PC-3 (cell line): Measurements from ENCODE around the gene ZFP36L1. TPM values are rescaled to one million over a fixed set of nuclear protein-coding genes. Genes with fewer than 3 reads are reported as not detected.

Experiments
- ATAC-seq: fragments of 200-7000 bp; cut with Tn5 transposase; 2 replicates; pipeline ENCODE4 v1.9.1; 2020; ENCODE audit warnings: mild to moderate bottlenecking, moderate library complexity
- BruUV-seq: library from RNA; stranded (reverse); fragments of 400-500 nt; replicated peaks from 2 replicates; lab custom pipeline; 2021; lab: Mats Ljungman, UMichigan
- CTCF ChIA-PET: fragments of 300-600 bp; sonication (Branson Sonifier 250); formaldehyde crosslinking; loops from one replicate; lab custom pipeline; 2022; ENCODE audit warnings: antibody characterized with exemption; lab: Charles Lee
- POLR2A ChIA-PET: fragments of 300-600 bp; sonication (Branson Sonifier 250); formaldehyde crosslinking; loops from one replicate; lab custom pipeline; 2022; ENCODE audit warnings: antibody characterized with exemption; ENCODE audit not compliant: unreplicated experiment; lab: Charles Lee
- DNase-seq: peaks from one replicate; pipeline ENCODE4 v3.0.0-alpha.2; 2015
- H2AFZ ChIP-seq: fragments of 300-600 bp; sonication (generic); 2 replicates; pipeline ENCODE4 v1.6.0; 2016; ENCODE audit warnings: antibody characterized with exemption, low read length
- H3F3A ChIP-seq: fragments of 300-600 bp; sonication (generic); one replicate; pipeline ENCODE4 v1.6.0; 2017; ENCODE audit warnings: antibody characterized with exemption, low read length, control low read depth, mild to moderate bottlenecking; ENCODE audit not compliant: unreplicated experiment
- H3K27ac ChIP-seq: fragments of 300-600 bp; sonication (generic); 2 replicates; pipeline ENCODE4 v1.5.1; 2016; ENCODE audit warnings: mild to moderate bottlenecking, low read length
- H3K27me3 ChIP-seq: fragments of 300-600 bp; sonication (generic); 2 replicates; pipeline ENCODE4 v1.6.1; 2016; ENCODE audit warnings: low read length, mixed read lengths
- H3K36me3 ChIP-seq: fragments of 300-600 bp; sonication (generic); 2 replicates; pipeline ENCODE4 v1.6.1; 2016; ENCODE audit warnings: low read depth, mixed run types, low read length, mixed read lengths
- H3K4me1 ChIP-seq: fragments of 300-600 bp; sonication (generic); 2 replicates; pipeline ENCODE4 v1.5.1; 2016; ENCODE audit warnings: low read length; ENCODE audit not compliant: insufficient read depth
- H3K4me2 ChIP-seq: fragments of 300-600 bp; sonication (generic); 2 replicates; pipeline ENCODE4 v1.6.0; 2016; ENCODE audit warnings: low read length
- H3K4me3 ChIP-seq: fragments of 300-600 bp; sonication (generic); 2 replicates; pipeline ENCODE4 v1.5.1; 2016; ENCODE audit warnings: mild to moderate bottlenecking, low read length, mixed read lengths
- H3K79me2 ChIP-seq: fragments of 300-600 bp; sonication (generic); 2 replicates; pipeline ENCODE4 v1.6.1; 2017; ENCODE audit warnings: low read length, mixed read lengths
- H3K9ac ChIP-seq: fragments of 300-600 bp; sonication (generic); 2 replicates; pipeline ENCODE4 v1.6.0; 2016; ENCODE audit warnings: mild to moderate bottlenecking, low read length
- H3K9me2 ChIP-seq: fragments of 300-600 bp; sonication (generic); replicated peaks from 2 replicates; pipeline ENCODE4 v1.6.1; 2016; ENCODE audit warnings: mixed run types, low read length, mixed read lengths
- H3K9me3 ChIP-seq: fragments of 300-600 bp; sonication (generic); 2 replicates; pipeline ENCODE4 v1.6.1; 2016; ENCODE audit warnings: low read length, mixed read lengths
- H4K20me1 ChIP-seq: fragments of 300-600 bp; sonication (generic); 2 replicates; pipeline ENCODE4 v1.6.1; 2016; ENCODE audit warnings: low read length, mixed read lengths
- CTCF ChIP-seq: fragments of 300-600 bp; sonication (generic); conservative IDR thresholded peaks from 2 replicates; pipeline ENCODE4 v1.5.1; 2017; ENCODE audit warnings: antibody characterized with exemption, low read depth, mild to moderate bottlenecking, low read length
- EZH2 ChIP-seq: fragments of 300-600 bp; sonication (generic); IDR thresholded peaks from one replicate; pipeline ENCODE4 v1.6.1; 2017; ENCODE audit warnings: antibody characterized with exemption, mild to moderate bottlenecking, low read length; ENCODE audit not compliant: unreplicated experiment
- EZH2phosphoT487 ChIP-seq: fragments of 300-600 bp; sonication (generic); IDR thresholded peaks from 2 replicates; pipeline ENCODE4 v1.6.1; 2018; ENCODE audit warnings: mild to moderate bottlenecking, antibody characterized with exemption, low read length, borderline replicate concordance
- intact Hi-C: fragments of 100-400 bp; cut with micrococcal nuclease; formaldehyde crosslinking; loops from 2 replicates; pipeline ENCODE4 v1.9.0; 2023
- total RNA-seq: library from RNA; depleted of rRNA; stranded (reverse); fragments of >200 nt; gene quantifications from 2 replicates; pipeline ENCODE4 v1.2.3, GENCODE V29; 2014

Gene ZFP36L1
- total RNA-seq, 1 experiment from 2014 or later: 63.1 TPM

- intact Hi-C loops: no loop called here
- Histone ChIP-seq H3K9me3 (no peaks in the 10 kb centered on the region), H3K9ac (no peak overlapping the region), H3K4me3 (no peak overlapping the region), H3K4me1 (no peaks in the 10 kb centered on the region), H3K4me2 (no peak overlapping the region), H4K20me1 (no peaks in the 10 kb centered on the region), H3F3A (no peaks in the 10 kb centered on the region), H2AFZ (no peak overlapping the region), H3K27ac (no peak overlapping the region), H3K79me2 (no peaks in the 10 kb centered on the region), H3K27me3 (no peaks in the 10 kb centered on the region), H3K9me2 (no peaks in the 10 kb centered on the region), H3K36me3 (no peaks in the 10 kb centered on the region)
- ChIA-PET POLR2A (no interaction called here), CTCF (interaction anchor here (0.6 kb wide), 1 partner anchor 461 kb away, joined by 3 read pairs; no protein-coding TSS in a partner anchor)
- TF ChIP-seq EZH2phosphoT487: no peak
- TF ChIP-seq CTCF: no peak
- TF ChIP-seq EZH2: no peak
- ATAC-seq (no peak), DNase-seq (no peak)
- BruUV-seq: no TSS peak
Observed at GRCh38 chr14:68759017-68759560, 33.8 kb downstream of the ZFP36L1 start.

GRCh38 chr14:68758301-68758700 lies 34.6 kb downstream of the ZFP36L1 start:
- ATAC-seq (no peak), DNase-seq (no peak)
- intact Hi-C loops: no loop called here
- H3K4me2 ChIP-seq: no peak overlapping the region
- H3F3A ChIP-seq: no peaks in the 10 kb centered on the region
- ChIA-PET POLR2A (no interaction called here), CTCF (interaction anchor here (0.6 kb wide), 1 partner anchor 460 kb away, joined by 3 read pairs; no protein-coding TSS in a partner anchor)
- H3K9ac ChIP-seq: no peak overlapping the region
- H3K9me3 ChIP-seq: no peaks in the 10 kb centered on the region
- H3K9me2 ChIP-seq: no peaks in the 10 kb centered on the region
- H3K79me2 ChIP-seq: no peaks in the 10 kb centered on the region
- H3K27ac ChIP-seq: no peak overlapping the region
- no peak overlapping the region for H2AFZ ChIP-seq
- no peak for TF ChIP-seq EZH2phosphoT487
- no peak for TF ChIP-seq CTCF
- TF ChIP-seq EZH2: no peak
- H3K36me3 ChIP-seq: no peaks in the 10 kb centered on the region
- no peaks in the 10 kb centered on the region for H3K27me3 ChIP-seq
- no peak overlapping the region for H3K4me3 ChIP-seq
- BruUV-seq: no TSS peak
- H3K4me1 ChIP-seq: no peaks in the 10 kb centered on the region
- H4K20me1 ChIP-seq: no peaks in the 10 kb centered on the region

- DNase-seq (no peak), ATAC-seq (no peak)
- no peak overlapping the region for H3K27ac ChIP-seq
- H4K20me1 ChIP-seq: no peaks in the 10 kb centered on the region
- no peak overlapping the region for H3K9ac ChIP-seq
- no peaks in the 10 kb centered on the region for H3K9me3 ChIP-seq
- intact Hi-C loops: no loop called here
- ChIA-PET POLR2A (no interaction called here), CTCF (no interaction called here)
- H3F3A ChIP-seq: no peaks in the 10 kb centered on the region
- no peaks in the 10 kb centered on the region for H3K4me1 ChIP-seq
- no peak overlapping the region for H2AFZ ChIP-seq
- no peaks in the 10 kb centered on the region for H3K79me2 ChIP-seq
- no peaks in the 10 kb centered on the region for H3K36me3 ChIP-seq
- no TSS peak for BruUV-seq
- H3K27me3 ChIP-seq: no peaks in the 10 kb centered on the region
- H3K9me2 ChIP-seq: no peaks in the 10 kb centered on the region
- no peak overlapping the region for H3K4me2 ChIP-seq
- TF ChIP-seq CTCF (no peak), EZH2phosphoT487 (no peak), EZH2 (no peak)
- no peak overlapping the region for H3K4me3 ChIP-seq
Observed at GRCh38 chr14:68757618-68758081, 35.2 kb downstream of the ZFP36L1 start.
